RCC 7860 (cell line): ENCODE measurements around the gene HNRNPH3.

Experiments used
- DNase-seq: peaks from one replicate; pipeline ENCODE4 v3.0.0-alpha.2; 2015; ENCODE audit warnings: low spot score
- FAIRE-seq: peaks from 2 replicates; lab custom pipeline; 2012; peaks lifted over from hg19 to GRCh38; lab: Jason Lieb, UNC

The HNRNPH3 gene

GRCh38 chr10:68330852-68331454 lies 911 bp upstream of the HNRNPH3 start:
- FAIRE-seq (no peak), DNase-seq (no peak)

- FAIRE-seq (no peak), DNase-seq (peak; percentile 72)
Measured at GRCh38 chr10:68332259-68333057, 594 bp downstream of the HNRNPH3 start, which contains the start of gene PBLD. Gene PBLD (minus strand): TSS chr10:68332928. CDS start chr10:68306844, 26,084 bp downstream.

GRCh38 chr10:68333058-68333395 lies 1.2 kb downstream of the HNRNPH3 start:
- no peak for DNase-seq
- peak; percentile 12 for FAIRE-seq

DNA sequence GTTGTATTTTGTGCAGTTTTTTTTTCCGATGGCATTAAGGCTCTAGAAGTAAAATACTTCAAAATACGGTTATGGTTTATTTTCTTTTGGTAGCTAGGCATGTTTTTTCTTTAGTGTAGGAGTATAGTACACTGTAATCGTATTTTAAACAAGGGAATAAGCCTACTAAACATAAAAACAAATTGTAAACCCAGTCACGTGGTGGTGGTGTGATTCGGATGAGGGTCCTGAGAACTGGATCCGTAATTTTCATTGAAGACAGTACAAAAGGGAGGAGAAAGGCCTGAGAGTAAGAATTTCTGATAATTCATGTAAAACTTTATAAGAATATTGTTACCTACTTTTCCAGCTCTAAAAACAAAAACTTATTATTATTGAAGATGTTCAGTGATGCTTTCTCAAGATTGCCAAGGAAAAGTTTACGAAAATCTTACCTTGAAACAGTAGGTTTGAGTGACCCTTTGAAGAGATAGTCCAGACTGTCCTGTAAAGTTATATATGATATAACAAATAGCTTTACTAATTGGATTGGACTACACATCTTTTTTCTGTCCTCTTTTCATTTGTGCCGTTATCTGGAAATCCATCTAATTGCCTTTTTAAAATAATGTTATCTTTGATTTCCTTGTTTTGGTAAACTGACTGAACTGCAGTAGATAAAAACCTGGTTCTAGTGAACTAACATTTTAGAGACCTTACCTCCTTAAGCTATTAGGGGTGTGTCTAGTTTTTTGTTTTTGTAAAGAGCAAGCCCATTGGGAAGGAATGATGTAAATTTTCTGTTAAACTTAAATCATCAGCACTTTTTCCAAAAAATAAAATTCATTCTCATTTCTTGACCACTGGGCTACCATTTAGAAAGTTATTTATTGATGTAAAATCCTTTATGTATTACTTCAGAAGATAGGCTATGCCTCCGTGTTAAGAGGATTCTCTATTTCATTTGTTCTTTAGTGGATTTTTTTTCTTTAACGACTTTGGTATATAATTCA lies 1.9 kb downstream of the HNRNPH3 start:
- no peak for FAIRE-seq
- no peak for DNase-seq

GRCh38 chr10:68334672-68335467 lies 3.0 kb downstream of the HNRNPH3 start:
- DNase-seq, result no peak
- no peak for FAIRE-seq

- FAIRE-seq, result no peak
- DNase-seq, result no peak
Measured at GRCh38 chr10:68336754-68337351, 5.0 kb downstream of the HNRNPH3 start.

DNA sequence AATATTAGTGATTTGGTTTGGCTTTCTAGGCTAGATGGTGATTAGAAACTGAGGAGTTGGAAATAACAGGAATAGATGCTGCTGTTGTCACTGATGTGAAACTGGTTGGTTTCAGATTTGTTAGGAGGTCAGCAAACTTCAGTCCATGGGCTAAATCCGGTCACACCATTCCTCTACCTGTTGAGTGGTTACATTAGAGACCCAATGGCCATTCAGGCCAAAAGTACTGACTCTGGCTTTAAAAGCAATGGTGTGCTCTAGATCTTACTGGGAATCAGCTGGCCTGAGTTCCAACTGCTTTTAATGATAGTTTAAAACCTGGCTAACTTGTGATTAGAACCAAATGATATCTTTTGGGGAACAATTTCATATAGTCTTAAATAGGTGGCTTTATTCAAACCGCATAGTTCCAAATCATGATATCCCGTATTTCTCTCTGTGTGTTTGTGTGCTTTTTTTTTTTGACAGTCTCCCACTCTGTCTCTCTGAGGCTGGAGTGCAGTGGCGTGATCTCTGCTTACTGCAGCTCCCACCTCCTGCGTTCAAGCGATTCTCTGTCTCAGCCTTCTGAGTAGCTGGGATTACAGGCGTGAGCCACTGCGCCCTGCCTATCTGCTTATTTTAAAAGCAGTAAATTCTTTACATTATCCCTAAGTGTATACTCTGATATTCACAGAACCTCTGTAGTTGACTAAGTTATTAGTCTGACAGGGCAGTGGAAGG lies 8.7 kb downstream of the HNRNPH3 start:
- DNase-seq (no peak), FAIRE-seq (no peak)

DNA sequence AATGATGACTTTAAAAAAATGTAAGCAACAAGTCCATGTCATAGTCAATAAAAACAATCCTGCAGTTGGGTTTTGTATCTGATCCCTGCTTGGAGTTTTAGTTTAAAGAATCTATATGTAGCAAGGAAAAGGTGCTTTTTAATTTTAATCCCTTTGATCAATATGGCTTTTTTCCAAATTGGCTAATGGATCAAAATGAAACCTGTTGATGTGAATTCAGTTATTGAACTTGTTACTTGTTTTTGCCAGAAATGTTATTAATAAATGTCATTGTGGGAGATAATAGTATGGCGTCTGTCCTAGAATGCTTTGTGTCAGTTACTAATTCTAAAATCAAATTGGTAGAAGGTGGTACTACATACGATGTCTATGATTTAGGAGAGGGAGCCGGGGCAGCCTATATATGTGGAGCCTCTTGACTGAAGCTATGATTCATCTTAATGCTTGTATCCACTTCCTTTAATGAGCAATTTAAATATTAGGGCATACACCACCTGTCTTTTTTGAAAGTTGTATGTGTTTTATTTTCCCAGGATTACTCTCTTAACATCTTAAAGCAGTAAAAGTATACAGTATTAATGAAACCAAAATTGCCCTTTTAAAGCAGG lies 11.1 kb downstream of the HNRNPH3 start:
- DNase-seq (no peak), FAIRE-seq (no peak)

DNA sequence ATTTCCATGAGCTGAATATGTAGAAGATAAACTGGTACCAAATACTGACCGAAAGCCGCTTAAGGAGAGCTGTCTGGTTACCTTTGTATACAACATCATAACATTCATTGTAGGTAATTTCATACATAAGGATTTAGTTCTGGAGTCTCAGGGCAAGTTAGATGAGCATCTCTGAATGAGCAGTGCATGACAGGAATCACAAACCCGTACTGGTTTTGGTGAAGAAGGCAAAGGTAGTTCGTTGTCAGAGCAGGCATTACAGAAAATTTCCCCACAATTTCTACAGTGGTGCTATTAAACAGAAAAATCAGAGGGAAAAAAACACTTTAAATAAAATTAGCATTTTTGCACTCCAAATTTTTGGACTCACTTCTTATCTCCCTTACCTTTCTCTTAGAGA lies 13.8 kb downstream of the HNRNPH3 start:
- FAIRE-seq, result no peak

DNA sequence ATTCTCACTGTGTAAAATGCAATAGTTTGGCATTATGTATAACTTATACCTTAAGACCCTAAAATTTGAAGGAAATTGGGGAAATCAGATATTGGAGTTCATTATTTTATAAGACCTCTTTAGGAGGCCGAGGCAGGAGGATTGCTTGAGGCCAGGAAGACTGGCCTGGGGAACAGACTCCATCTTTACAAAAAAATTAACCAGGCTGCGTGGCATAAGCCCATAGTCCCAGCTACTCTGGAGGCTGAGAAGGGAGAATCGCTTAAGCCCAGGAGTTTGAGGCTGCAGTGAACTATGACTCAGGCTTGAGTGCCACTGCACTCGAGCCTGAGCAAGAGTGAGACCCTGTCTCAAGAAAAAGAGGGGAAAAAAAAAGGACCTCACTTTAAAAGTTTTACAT lies 14.9 kb downstream of the HNRNPH3 start:
- no peak for DNase-seq
- no peak for FAIRE-seq

More for the DNA sequence above, 13.8 kb downstream of the HNRNPH3 start:
- DNase-seq, result no peak

DNA sequence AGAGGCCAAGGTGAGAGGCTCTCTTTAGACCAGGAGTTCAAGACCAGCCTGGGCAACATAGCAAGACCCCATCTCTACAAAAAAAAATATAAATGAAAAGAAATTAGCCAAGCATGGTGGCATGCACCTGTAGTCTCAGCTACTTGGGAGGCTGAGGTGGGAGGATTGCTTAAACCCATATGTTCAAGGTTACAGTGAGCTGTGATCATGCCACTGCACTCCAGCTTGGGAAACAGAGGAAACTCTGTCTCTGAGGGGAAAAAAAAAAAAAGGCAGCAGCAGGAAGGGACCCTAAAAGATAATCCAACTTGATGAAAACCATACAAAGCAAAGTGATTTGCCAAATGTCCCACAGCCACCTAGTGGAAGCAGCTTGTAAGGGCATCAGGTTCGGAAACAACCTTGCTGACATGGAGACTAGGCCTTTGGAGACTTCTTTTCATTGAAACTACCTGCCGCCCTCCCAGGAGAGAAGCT lies 16.4 kb downstream of the HNRNPH3 start:
- DNase-seq, result peak; percentile 23
- no peak for FAIRE-seq

- FAIRE-seq (no peak), DNase-seq (no peak)
Measured at GRCh38 chr10:68353537-68353936, 21.7 kb downstream of the HNRNPH3 start.

DNA sequence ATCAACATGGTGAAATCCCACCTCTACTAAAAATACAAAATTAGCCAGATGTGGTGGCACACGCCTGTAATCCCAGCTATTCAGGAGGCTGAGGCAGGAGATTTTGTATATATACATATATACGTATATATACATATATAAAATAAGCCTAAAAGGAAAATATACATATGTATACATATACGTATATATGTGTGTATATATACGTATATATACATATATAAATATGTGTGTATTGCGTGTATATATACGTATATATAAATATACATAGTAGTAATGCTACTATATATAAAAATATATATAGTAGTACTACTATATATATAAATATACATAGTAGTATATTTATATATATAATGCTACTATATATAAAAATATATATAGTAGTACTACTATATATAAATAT lies 27.3 kb downstream of the HNRNPH3 start:
- DNase-seq, result no peak
- FAIRE-seq, result peak; percentile 72

DNA sequence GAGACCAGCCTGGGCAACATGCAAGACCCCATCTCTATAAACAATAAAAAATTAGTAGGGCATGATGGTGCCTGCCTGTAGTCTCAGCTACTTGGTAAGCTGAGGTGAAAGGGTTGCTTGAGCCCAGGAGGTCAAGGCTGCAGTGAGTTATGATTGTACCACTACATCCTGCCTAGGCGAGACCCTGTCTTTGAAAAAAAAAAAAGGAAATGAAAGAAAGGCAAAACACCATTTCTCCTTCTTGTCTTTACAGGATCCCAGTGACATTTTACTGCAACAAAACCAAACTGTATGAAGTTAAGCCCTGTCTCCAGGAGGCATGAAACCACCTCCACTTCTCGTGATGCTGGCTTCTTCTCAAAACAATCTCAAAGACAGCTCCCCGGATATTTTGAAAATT lies 30.7 kb downstream of the HNRNPH3 start:
- DNase-seq, result no peak
- no peak for FAIRE-seq

GRCh38 chr10:68364101-68364886 lies 32.4 kb downstream of the HNRNPH3 start:
- DNase-seq (no peak), FAIRE-seq (no peak)

- DNase-seq (no peak), FAIRE-seq (no peak)
Measured at GRCh38 chr10:68365611-68366010, 33.7 kb downstream of the HNRNPH3 start.

DNA sequence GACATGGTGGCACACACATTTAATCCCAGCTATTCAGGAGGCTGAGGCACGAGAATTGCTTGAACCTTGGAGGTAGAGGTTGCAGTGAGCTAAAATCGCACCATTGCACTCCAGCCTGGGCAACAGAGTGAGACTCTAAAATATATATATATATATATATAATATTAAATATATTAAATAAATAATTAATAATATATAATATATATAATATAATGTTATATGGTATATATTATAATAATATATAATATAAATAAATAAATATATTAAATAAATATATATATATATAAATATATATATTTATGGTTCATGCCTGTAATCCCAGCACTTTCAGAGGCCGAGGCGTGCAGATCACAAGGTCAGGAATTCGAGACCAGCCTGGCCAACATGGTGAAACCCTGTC lies 34.7 kb downstream of the HNRNPH3 start:
- FAIRE-seq (peak; percentile 57), DNase-seq (no peak)

DNA sequence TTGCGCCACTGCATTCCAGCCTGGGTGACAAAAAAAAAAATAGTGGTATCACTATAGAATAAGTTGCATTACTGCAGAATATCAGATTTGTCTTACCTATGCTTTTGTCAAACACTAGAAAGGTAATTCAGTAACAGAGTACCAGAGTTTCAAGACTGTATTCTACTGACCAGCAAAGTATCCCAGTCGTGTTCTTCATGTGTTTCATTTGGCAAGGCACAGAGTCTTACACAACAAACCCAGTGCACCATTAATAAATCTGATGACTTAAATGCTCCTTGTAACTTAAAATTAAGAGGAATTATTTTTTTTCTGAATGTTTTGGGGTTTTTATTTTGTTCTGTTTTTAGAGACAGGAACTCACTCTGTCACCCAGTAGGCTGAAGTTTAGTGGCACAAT lies 35.3 kb downstream of the HNRNPH3 start:
- DNase-seq (no peak), FAIRE-seq (no peak)
